ENCODE measurements around the gene GSN. TPM values are rescaled to one million over a fixed set of nuclear protein-coding genes. Genes with fewer than 3 reads are reported as not detected.

The GSN gene
- total and polyA plus RNA-seq, 2 of the 13 experiments (the other 11 are each of a cell fraction or from before 2014, with no cell fraction given), result 294 to 307 TPM

GRCh38 chr9:121372239-121373010 lies 104.5 kb downstream of the GSN start:
- H4K20me1 ChIP-seq (ENCODE audit: insufficient read depth, low read length), result no peaks in the 10 kb centered on the region
- H3K79me2 ChIP-seq (ENCODE audit: insufficient read depth, low read length), result peaks cover 20% of the 10 kb centered on the region
- H3K9ac ChIP-seq (ENCODE audit: insufficient read depth, low read depth, low read length), result peak overlapping the region; percentile 58
- ATAC-seq (peak; percentile 64), DNase-seq (ENCODE audit: low spot score) (peak; percentile 94), FAIRE-seq (no peak)
- no peaks in the 10 kb centered on the region for H3K36me3 ChIP-seq (replicated peaks in 1 of 2; ENCODE audit: control insufficient read depth in 1 of 2, insufficient read depth in 2 of 2, low read length in 2 of 2)
- peak overlapping the region; percentile 23 to 50 (median 38); a peak in 5 of 6 replicates for H3K4me3 ChIP-seq (replicated peaks in 1 of 3; ENCODE audit: insufficient read depth in 1 of 3, low read depth in 2 of 3, low read length in 3 of 3)
- no TSS peak for BruUV-seq (replicated peaks)
- CTCF ChIA-PET (ENCODE audit: low intra/inter-chr PET ratio, low total read pairs), result interaction anchor here (1.2 kb wide), 1 partner anchor 52 kb away, joined by 5 read pairs; no protein-coding TSS in a partner anchor
- intact Hi-C loops (cut with micrococcal nuclease; ENCODE audit: unreplicated experiment) (loop anchor here (1.0 kb wide), 1 partner anchor 50 kb away; no protein-coding TSS in a partner anchor), in situ Hi-C loops (cut with HindIII; ENCODE audit: extremely low pct_ligation_motif_present, low pct_unique_long_range_greater_than_20kb) (loop anchor here (5.0 kb wide), 1 partner anchor 50 kb away; no protein-coding TSS in a partner anchor)
- H3K4me2 ChIP-seq (ENCODE audit: low read depth, low read length), result peak overlapping the region; percentile 75
- peak overlapping the region; percentile 75 for H3K27ac ChIP-seq (ENCODE audit: extremely low read length, insufficient read depth, low read length)
- H2AFZ ChIP-seq (ENCODE audit: low read length), result no peak overlapping the region
- H3K27me3 ChIP-seq (ENCODE audit: control insufficient read depth in 1 of 2, insufficient read depth in 2 of 2, low read length in 2 of 2), result no peaks in the 10 kb centered on the region
- 1% methylated on average over 6 of the region's 6 CpGs for WGBS (ENCODE audit: low lambda C conversion rate)
- H3K4me1 ChIP-seq (ENCODE audit: insufficient read depth, low read length), result peaks cover 62% of the 10 kb centered on the region
- no peaks in the 10 kb centered on the region for H3K9me3 ChIP-seq (ENCODE audit: low read length)
- POLR2A ChIA-PET, result interaction anchor here (0.8 to 1.7 kb wide), 15 partner anchors 8 to 594 kb away, joined by 3 to 6 read pairs (median 4); partner anchors contain the start of gene GSN
- TF ChIP-seq TAF15 (IDR thresholded peaks at IDR 0.05; ENCODE audit: low read depth, low read length, poor library complexity, severe bottlenecking), result no peak
- TF ChIP-seq ZBTB40 (IDR thresholded peaks at IDR 0.05), result no peak
- no peak for TF ChIP-seq ZBTB40 (CRISPR knock-in tag; IDR thresholded peaks at IDR 0.05)
- no peak for TF ChIP-seq RBAK (CRISPR knock-in tag; IDR thresholded peaks at IDR 0.05)
- TF ChIP-seq SNAPC5 (CRISPR knock-in tag; IDR thresholded peaks at IDR 0.05; ENCODE audit: borderline replicate concordance), result no peak
- peak; percentile 38; the same call in 1 of the 2 replicates for TF ChIP-seq ZNF362 (CRISPR knock-in tag; IDR thresholded peaks at IDR 0.05; ENCODE audit: borderline replicate concordance)
- peak; percentile 68 for TF ChIP-seq SAP130 (CRISPR knock-in tag; IDR thresholded peaks at IDR 0.05; ENCODE audit: low read depth)
- peak; percentile 58; the same call in 1 of the 2 replicates for TF ChIP-seq ZSCAN29 (CRISPR knock-in tag; conservative IDR thresholded peaks at IDR 0.05)
- peak in 1 of 2 experiments; percentile 44; a peak in 1 of 4 replicates for TF ChIP-seq KLF16 (CRISPR knock-in tag; IDR thresholded peaks at IDR 0.05)
- TF ChIP-seq SIX1 (CRISPR knock-in tag; IDR thresholded peaks at IDR 0.05; ENCODE audit: borderline replicate concordance), result peak; percentile 37; the same call in 1 of the 2 replicates
- TF ChIP-seq FOXO1 (CRISPR knock-in tag; IDR thresholded peaks at IDR 0.05), result peak; percentile 74; the same call in 1 of the 2 replicates
- no peak for TF ChIP-seq ZNF124 (CRISPR knock-in tag; IDR thresholded peaks at IDR 0.05)
- TF ChIP-seq ZMAT3 (CRISPR knock-in tag; conservative IDR thresholded peaks at IDR 0.05), result no peak

Measured in HepG2 (cell line).